Epithelial cell of esophagus (primary cell): Measurements from ENCODE around the gene NCAPD3.

ENCODE experiments used
- DNase-seq: peaks from one replicate; pipeline ENCODE4 v3.0.0; 2010; ENCODE audit warnings: low read depth
- H3K4me3 ChIP-seq: 2 replicates; pipeline ENCODE4 v1.5.1; 2011; ENCODE audit warnings: mild to moderate bottlenecking, low read length, control low read depth
- TF ChIP-seq, protein P1 (sequence below): IDR thresholded peaks from 2 replicates; pipeline ENCODE4 v1.5.1; 2011; ENCODE audit warnings: low read depth, mild to moderate bottlenecking, low read length, control low read depth, inconsistent platforms; ENCODE audit not compliant: insufficient read depth; ENCODE audit errors: missing control alignments

The NCAPD3 gene

DNA sequence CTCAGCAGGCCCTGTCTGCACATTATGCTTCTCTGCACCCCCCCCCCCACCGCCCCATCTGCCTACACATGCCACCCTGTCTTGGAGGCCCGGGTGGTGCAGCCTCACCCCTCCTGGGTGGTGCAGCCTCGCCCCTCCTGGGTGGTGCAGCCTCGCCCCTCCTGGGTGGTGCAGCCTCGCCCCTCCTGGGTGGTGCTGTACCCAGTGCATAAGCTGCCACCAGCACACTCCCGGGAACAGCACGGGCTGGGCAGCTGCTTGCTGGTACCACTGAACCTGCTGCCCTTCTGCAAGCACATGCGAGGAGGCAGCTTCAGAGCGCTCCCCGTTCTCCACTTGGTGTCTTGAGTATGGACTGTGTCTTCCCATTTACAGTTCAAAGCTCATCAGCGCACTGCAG, 69.3 kb downstream of the NCAPD3 start:
- no peak for DNase-seq
- TF ChIP-seq, protein P1, sequence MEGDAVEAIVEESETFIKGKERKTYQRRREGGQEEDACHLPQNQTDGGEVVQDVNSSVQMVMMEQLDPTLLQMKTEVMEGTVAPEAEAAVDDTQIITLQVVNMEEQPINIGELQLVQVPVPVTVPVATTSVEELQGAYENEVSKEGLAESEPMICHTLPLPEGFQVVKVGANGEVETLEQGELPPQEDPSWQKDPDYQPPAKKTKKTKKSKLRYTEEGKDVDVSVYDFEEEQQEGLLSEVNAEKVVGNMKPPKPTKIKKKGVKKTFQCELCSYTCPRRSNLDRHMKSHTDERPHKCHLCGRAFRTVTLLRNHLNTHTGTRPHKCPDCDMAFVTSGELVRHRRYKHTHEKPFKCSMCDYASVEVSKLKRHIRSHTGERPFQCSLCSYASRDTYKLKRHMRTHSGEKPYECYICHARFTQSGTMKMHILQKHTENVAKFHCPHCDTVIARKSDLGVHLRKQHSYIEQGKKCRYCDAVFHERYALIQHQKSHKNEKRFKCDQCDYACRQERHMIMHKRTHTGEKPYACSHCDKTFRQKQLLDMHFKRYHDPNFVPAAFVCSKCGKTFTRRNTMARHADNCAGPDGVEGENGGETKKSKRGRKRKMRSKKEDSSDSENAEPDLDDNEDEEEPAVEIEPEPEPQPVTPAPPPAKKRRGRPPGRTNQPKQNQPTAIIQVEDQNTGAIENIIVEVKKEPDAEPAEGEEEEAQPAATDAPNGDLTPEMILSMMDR = no peak
- H3K4me3 ChIP-seq = no peak overlapping the region

GRCh38 chr11:134153147-134153905, 70.4 kb downstream of the NCAPD3 start:
- DNase-seq = no peak
- H3K4me3 ChIP-seq = no peak overlapping the region
- TF ChIP-seq, protein P1 = no peak

DNA sequence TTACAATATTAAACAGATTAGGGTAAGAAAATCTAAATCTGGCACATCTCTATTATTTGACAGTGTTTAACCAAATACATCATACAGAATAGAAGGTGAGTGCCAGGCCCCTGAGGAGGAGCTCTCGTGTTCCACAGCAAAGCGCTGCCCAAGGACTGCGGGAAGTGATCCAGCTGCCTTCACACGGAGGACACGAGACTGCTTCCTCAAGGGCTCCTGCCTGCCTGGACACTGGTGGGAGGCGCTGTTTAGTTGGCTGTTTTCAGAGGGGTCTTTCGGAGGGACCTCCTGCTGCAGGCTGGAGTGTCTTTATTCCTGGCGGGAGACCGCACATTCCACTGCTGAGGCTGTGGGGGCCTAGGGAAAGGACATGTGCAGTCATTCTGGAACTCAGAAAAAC, 71.1 kb downstream of the NCAPD3 start:
- H3K4me3 ChIP-seq = no peak overlapping the region
- no peak for DNase-seq
- TF ChIP-seq, protein P1 = no peak

DNA sequence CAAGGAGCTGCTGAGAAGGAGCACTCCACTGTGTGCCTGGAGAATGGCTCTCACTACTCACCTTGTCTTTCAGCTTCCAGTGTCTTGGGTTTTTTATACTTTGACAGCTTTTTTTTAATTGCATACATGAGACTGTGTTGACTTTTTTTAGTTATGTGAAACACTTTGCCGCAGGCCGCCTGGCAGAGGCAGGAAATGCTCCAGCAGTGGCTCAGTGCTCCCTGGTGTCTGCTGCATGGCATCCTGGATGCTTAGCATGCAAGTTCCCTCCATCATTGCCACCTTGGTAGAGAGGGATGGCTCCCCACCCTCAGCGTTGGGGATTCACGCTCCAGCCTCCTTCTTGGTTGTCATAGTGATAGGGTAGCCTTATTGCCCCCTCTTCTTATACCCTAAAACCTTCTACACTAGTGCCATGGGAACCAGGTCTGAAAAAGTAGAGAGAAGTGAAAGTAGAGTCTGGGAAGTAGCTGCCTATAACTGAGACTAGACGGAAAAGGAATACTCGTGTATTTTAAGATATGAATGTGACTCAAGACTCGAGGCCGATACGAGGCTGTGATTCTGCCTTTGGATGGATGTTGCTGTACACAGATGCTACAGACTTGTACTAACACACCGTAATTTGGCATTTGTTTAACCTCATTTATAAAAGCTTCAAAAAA, 72.6 kb downstream of the NCAPD3 start:
- TF ChIP-seq, protein P1 = no peak
- DNase-seq = no peak
- H3K4me3 ChIP-seq = no peak overlapping the region

- no peak overlapping the region for H3K4me3 ChIP-seq
- TF ChIP-seq, protein P1 = no peak
- DNase-seq = no peak
Measured at GRCh38 chr11:134150195-134150903, 73.4 kb downstream of the NCAPD3 start.

DNA sequence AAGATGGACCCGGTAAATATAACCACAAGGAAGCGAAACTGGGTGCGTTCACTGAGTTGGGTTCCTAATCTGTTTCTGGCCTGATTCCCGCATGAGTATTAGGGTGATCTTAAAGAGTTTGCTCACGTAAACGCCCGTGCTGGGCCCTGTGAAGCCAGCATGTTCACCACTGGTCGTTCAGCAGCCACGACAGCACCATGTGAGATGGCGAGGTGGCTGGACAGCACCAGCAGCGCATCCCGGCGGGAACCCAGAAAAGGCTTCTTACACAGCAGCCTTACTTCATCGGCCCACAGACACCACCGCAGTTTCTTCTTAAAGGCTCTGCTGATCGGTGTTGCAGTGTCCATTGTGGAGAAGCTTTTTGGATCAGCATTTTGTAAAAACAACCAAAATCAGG, 74.4 kb downstream of the NCAPD3 start:
- H3K4me3 ChIP-seq = no peak overlapping the region
- no peak for DNase-seq
- TF ChIP-seq, protein P1 = no peak

DNA sequence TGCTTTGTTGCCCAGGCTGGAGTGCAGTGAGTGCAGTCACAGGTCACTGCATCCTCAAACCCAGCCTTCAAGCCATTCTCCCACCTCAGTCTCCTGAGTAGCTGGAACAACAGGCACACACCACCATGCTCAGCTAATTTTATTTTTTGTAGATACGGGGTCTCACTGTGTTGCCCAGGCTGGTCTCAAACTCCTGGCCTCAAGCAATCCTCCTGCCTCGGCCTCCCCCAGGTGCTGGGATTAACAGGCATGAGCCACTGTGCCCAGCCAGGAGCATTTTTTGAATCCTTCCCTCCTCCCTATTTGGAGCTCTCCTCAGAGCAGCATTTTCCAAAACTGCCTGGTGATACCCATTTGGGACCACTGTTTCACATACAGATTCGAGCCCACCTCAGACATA, 77.2 kb downstream of the NCAPD3 start:
- H3K4me3 ChIP-seq = no peak overlapping the region
- no peak for DNase-seq
- TF ChIP-seq, protein P1 = no peak
